Ishikawa (cell line): ENCODE results near the gene PATL1.

Experiments
- CEBPB ChIP-seq: IDR thresholded peaks from 2 replicates; pipeline ENCODE4 v1.6.1; 2012
- CREB1 ChIP-seq: IDR thresholded peaks from 2 replicates; pipeline ENCODE4 v1.6.1; 2012; ENCODE audit warnings: low read depth
- EGR1 ChIP-seq: IDR thresholded peaks from 2 replicates; pipeline ENCODE4 v1.6.1; 2012
- EP300 ChIP-seq: IDR thresholded peaks from 2 replicates; pipeline ENCODE4 v1.6.1; 2012; ENCODE audit warnings: borderline replicate concordance
- FOXM1 ChIP-seq: IDR thresholded peaks from 2 replicates; pipeline ENCODE4 v1.6.1; 2012; ENCODE audit warnings: low read depth, borderline replicate concordance
- MAX ChIP-seq: IDR thresholded peaks from 2 replicates; pipeline ENCODE4 v1.6.1; 2012
- NFIC ChIP-seq: IDR thresholded peaks from 2 replicates; pipeline ENCODE4 v1.6.1; 2012
- RAD21 ChIP-seq: IDR thresholded peaks from 2 replicates; pipeline ENCODE4 v1.6.1; 2012; ENCODE audit warnings: low read depth
- REST ChIP-seq: IDR thresholded peaks from 2 replicates; pipeline ENCODE4 v1.6.1; 2012; ENCODE audit warnings: low read depth, mild to moderate bottlenecking
- TAF1 ChIP-seq: IDR thresholded peaks from 2 replicates; pipeline ENCODE4 v1.6.1; 2012; ENCODE audit warnings: low read depth, mild to moderate bottlenecking
- TCF12 ChIP-seq: IDR thresholded peaks from 2 replicates; pipeline ENCODE4 v1.6.1; 2012; ENCODE audit warnings: low read depth
- TEAD4 ChIP-seq: IDR thresholded peaks from 2 replicates; pipeline ENCODE4 v1.6.1; 2012
- USF1 ChIP-seq: IDR thresholded peaks from 2 replicates; pipeline ENCODE4 v1.6.1; 2012
- YY1 ChIP-seq: IDR thresholded peaks from 2 replicates; pipeline ENCODE4 v1.6.1; 2012; ENCODE audit warnings: low read depth
- ZBTB7A ChIP-seq: IDR thresholded peaks from 2 replicates; pipeline ENCODE4 v1.6.1; 2012; ENCODE audit warnings: low read depth

Gene PATL1

GRCh38 chr11:59614277-59615119 is 54.3 kb downstream of the PATL1 start:
- TF ChIP-seq CEBPB = no peak
- TF ChIP-seq FOXM1 = no peak
- TF ChIP-seq EP300 = no peak

- TF ChIP-seq CREB1 (no peak), TCF12 (no peak), MAX (no peak), CEBPB (no peak), USF1 (no peak), RAD21 (no peak), TAF1 (no peak), EP300 (no peak), NFIC (no peak), REST (no peak)
These were observed 57.0 kb downstream of the PATL1 start for GRCh38 chr11:59611570-59612565.

GRCh38 chr11:59610289-59610688 is 58.5 kb downstream of the PATL1 start:
- TF ChIP-seq YY1 (no peak), TEAD4 (no peak), RAD21 (no peak), TCF12 (no peak), FOXM1 (no peak), USF1 (no peak), EGR1 (no peak), REST (no peak), NFIC (no peak), CEBPB (no peak), ZBTB7A (no peak), EP300 (no peak)

GRCh38 chr11:59607703-59608454 is 61.0 kb downstream of the PATL1 start:
- TF ChIP-seq NFIC = no peak
- TF ChIP-seq MAX = no peak
- TF ChIP-seq ZBTB7A = no peak
- TF ChIP-seq FOXM1 = no peak
- TF ChIP-seq TEAD4 = no peak
- no peak for TF ChIP-seq TCF12
- no peak for TF ChIP-seq YY1
- TF ChIP-seq USF1 = no peak
- TF ChIP-seq EP300 = no peak
- TF ChIP-seq CREB1 = no peak
- TF ChIP-seq TAF1 = no peak
- no peak for TF ChIP-seq CEBPB
